GM11168 (cell line): ENCODE measurements around the gene PRRT2.
"Not testable (repeated sequence)": the region's sequence is repeated elsewhere in the genome, so short reads cannot be mapped to it uniquely, and the experiment has no call there.

ENCODE experiments used
- in situ Hi-C: fragments of 300-500 bp; cut with MboI; formaldehyde crosslinking; loops from one replicate; pipeline ENCODE4 v1.12.0; 2022; ENCODE audit warnings: low sequenced_read_pairs; ENCODE audit not compliant: unreplicated experiment

Gene PRRT2

GRCh38 chr16:29825145-29826044, 13.4 kb downstream of the PRRT2 start:
- in situ Hi-C loops: no loop called here

DNA sequence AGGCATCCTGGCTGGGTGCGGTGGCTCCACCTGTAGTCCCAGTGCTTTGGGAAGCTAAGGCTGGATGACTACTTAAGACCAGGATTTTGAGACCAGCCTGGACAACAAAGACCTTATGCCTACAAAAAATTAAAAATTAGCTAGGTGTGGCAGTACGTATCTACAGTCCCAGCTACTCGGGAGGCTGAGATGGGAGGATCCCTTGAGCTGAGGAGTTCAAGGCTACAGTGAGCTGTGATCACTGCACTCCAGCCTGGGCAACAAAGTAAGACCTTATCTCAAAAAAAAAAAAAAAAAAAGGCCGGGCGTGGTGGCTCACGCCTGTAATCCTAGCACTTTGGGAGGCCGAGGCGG, 14.3 kb downstream of the PRRT2 start:
- in situ Hi-C loops: no loop called here

DNA sequence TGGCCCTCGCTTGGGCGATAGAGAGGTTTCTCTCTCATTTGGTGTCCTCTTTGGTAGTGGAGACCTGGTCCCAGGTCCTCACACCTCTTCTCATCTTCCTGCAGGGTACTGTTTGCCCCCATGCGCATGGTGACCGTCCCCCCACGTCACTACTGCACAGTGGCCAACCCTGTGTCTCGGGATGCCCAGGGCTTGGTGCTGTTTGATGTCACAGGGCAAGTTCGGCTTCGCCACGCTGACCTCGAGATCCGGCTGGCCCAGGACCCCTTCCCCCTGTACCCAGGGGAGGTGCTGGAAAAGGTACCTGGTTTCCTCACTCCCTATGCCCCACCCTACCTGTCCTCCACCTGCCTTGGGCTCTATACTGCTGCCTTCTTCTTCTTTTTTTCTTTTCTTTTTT, 18.8 kb downstream of the PRRT2 start:
- in situ Hi-C loops: no loop called here

GRCh38 chr16:29831490-29831889, 19.5 kb downstream of the PRRT2 start:
- in situ Hi-C loops: no loop called here

- in situ Hi-C loops: not testable (repeated sequence)
Observed at GRCh38 chr16:29833219-29833618, 21.2 kb downstream of the PRRT2 start.

- in situ Hi-C loops: no loop called here
Observed at GRCh38 chr16:29834079-29834478, 22.1 kb downstream of the PRRT2 start.

GRCh38 chr16:29835926-29836325, 23.9 kb downstream of the PRRT2 start:
- in situ Hi-C loops: no loop called here

GRCh38 chr16:29836623-29837022, 24.6 kb downstream of the PRRT2 start:
- in situ Hi-C loops: no loop called here

GRCh38 chr16:29837841-29838240, 25.8 kb downstream of the PRRT2 start:
- in situ Hi-C loops: no loop called here

DNA sequence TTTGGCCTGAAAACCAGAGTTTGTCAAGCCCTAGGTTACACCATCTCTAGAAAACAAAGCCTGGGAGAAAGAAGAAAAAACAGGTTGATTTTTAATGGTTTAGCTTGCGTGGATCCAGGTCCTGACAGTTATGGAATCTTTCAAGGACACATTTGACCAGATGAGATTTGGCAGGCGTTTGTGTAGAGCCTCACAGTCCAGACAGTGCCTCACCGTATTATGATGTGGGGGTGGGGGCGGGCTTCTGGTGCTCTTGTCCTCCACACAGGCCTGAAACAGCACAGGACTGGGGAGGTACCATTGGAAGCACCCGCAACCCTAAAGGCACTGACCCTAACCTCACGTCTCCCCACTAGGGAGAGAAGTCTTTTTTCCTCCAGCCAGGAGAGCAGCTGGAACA, 27.8 kb downstream of the PRRT2 start:
- in situ Hi-C loops: no loop called here

- in situ Hi-C loops: no loop called here
Observed at GRCh38 chr16:29840240-29840639, 28.2 kb downstream of the PRRT2 start.

DNA sequence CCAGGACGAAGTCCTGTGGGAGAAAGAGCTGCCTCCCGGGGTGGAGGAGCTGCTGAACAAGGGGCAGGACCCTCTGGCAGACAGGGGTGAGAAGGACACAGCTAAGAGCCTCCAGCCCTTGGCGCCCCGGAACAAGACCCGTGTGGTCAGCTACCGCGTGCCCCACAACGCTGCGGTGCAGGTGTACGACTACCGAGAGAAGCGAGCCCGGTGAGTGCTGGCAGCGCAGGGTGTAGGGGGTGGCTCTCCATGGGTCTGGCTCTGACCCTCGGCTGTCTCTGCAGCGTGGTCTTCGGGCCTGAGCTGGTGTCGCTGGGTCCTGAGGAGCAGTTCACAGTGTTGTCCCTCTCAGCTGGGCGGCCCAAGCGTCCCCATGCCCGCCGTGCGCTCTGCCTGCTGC, 29.6 kb downstream of the PRRT2 start:
- in situ Hi-C loops: no loop called here

DNA sequence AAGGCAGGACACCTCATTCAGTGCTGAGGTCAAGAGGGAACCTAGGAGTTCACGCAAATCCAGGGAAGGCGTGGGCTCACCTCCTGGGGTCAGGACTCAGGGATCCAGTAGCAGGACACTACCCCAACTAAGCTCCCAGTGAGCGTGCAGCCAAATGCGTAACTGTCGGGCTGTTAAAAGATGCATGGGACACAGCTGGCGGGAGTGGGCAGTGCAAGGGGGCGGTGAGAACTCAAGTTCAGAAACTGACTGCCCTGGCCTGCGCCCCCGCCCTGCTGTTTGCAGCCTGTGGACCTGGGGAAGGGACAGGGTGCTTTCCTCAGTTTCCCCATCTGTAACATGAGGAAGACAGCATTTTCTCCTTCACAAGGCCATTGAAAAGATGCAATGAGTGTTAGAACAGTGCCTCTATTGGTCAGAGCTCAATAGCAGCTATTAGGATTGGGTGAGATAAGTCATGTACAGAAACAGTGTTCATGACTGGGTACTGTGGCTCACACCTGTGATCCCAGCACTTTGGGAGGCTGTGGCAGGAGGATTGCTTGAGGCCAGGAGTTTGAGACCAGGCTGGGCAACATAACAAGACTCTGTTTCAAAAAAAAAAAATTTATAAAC, 30.8 kb downstream of the PRRT2 start:
- in situ Hi-C loops: no loop called here

- in situ Hi-C loops: no loop called here
Observed at GRCh38 chr16:29843931-29844330, 31.9 kb downstream of the PRRT2 start.

- in situ Hi-C loops: no loop called here
Observed at GRCh38 chr16:29844575-29845331, 32.8 kb downstream of the PRRT2 start.

DNA sequence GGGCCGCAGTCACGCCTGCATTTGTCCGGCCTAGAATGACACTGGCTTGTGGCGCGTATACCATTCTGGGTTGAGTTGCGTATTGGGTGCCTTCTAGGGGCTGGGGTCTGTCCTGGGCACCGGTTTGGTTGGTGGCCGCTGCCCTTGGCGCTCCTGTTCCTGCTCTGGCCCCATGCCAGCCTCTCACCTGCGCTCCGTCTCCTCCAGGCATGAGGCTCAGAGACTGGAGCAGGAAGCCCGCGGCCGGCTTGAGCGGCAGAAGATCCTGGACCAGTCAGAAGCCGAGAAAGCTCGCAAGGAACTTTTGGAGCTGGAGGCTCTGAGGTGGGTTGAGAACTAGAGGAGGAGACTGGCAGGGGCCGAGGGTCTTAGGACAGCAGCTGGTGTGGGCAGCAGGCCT, 33.7 kb downstream of the PRRT2 start:
- in situ Hi-C loops: no loop called here

GRCh38 chr16:29848420-29849297, 36.7 kb downstream of the PRRT2 start:
- in situ Hi-C loops: no loop called here

DNA sequence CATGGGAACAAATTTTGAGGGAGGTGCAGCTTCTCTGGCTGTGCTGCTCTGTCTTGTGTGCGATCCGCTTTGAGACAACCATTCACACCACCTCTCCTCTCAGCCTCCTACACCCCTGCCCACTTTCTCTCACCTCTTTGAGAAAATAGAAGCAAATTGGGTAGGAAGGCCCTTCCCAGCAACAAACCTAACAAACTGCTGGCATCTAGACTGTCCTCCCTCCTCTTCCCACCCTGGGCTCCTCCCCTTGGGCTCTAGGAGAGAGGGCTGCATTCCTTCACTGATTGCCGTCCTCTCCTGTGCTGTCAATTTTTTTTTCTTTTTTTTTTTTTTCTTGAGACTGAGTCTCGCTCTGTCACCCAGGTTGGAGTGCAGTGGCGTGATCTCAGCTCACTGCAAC, 37.5 kb downstream of the PRRT2 start:
- in situ Hi-C loops: no loop called here

DNA sequence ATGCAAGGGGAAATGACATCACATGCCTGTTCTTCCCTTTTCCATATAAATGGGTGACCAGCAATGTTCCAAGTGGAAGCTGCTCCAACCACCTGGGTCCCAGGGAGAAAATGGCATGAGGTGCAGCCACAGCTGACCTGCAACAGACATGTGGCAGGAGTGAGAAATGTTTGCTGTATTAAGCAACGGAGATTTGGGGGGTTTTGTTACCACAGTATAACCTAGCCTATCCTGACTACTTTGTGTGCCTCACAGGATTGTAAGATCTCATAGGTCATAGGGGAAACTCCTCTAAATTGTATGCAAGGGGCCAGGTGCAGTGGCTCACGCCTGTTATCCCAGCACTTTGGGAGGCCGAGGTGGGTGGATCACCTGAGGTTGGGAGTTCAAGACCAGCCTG, 39.0 kb downstream of the PRRT2 start:
- in situ Hi-C loops: no loop called here

- in situ Hi-C loops: no loop called here
Observed at GRCh38 chr16:29852654-29853053, 40.7 kb downstream of the PRRT2 start.
